K562 treated with DMSO at 1 percent for 4 hours (cell line): ENCODE measurements around the gene RNF115. TPM values are rescaled to one million over a fixed set of nuclear protein-coding genes. Genes with fewer than 3 reads are reported as not detected.

ENCODE experiments used
- total RNA-seq: library from RNA; unstranded; fragments of 300-600 nt; gene quantifications from 2 replicates; pipeline ENCODE4 v1.2.3, GENCODE V29; 2022; ENCODE audit not compliant: insufficient read depth

Gene RNF115
- 5.4 and 5.7 TPM in 2 replicates for total RNA-seq

GRCh38 chr1:145823565-145824498 is at the start of gene RNF115, which contains the start of gene POLR3C:
Gene RNF115 (minus strand): TSS chr1:145824095. CDS start chr1:145823873, 222 bp downstream.
Gene POLR3C (plus strand): TSS chr1:145824200. CDS start chr1:145825777, 1,577 bp downstream.

DNA sequence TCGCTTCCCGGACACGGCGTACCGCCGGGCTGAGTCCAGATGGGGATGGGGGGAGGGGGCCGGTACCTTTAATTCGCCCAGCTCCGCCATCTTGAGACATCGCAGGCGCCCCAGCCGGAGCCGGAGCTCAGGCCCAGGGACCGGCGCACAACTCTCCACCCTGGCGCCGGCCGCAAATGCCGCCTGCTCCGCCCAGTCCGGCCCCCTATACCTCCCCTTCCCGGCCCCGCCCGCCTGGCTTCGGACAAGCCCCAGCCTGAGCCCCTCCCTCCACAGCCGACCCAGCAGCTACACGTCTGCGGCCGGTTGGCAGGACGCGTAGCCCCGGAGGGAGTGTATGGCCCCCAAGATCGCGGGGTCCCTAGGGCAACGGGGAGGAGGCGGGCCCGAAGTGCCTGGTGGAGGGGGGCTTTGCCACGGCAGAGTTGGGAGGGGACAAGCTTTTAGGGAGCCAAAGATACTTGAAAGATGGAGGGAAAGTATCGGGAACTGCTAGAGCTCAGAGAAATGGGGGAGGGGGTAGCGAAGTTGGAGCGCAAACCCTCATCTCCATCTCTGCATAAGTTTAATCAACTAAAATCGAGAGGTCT is 35.1 kb upstream of the RNF115 start, which contains the start of gene PIAS3:
Gene PIAS3, minus strand, starts transcription at position 181 of the 590 bp plus-strand sequence. Its CDS starts 91 bp downstream, at position 90.

DNA sequence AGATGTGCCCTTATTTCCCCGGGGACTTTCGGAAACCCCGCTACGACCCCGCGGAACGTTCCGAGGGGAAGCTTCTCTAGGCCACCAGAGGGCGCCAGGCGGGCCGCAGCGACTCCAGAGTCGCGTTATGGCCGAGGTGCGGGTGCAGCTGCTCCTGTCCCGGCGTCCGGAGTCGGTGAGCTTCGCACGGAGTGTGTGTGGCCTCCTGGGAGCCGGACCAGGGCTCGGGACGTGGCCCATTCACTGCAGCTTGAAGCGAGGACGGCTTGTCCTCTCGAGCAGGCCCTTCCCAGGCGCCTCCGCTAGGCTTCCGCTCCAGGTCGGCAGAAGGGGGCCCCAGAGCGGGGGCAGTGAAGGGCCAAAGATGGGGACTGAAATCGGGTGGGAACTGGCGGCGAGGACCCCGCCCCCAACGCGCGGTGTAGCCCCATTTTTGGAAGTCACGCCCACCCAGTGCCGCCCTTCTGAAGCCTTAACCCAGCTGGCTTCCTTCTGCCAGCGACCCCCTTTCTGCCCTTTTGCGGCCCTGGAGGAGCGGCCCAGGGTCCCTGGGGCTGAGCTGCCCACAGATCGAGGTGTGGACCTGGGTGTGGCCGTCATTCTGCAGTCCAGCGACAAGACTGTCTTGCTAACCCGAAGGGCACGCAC is 21.7 kb upstream of the RNF115 start, which contains the start of gene NUDT17:
Gene NUDT17, plus strand, starts transcription at position 117 of the 648 bp plus-strand sequence. Its CDS starts 11 bp downstream, at position 128.

GRCh38 chr1:145719230-145720079 is 104.4 kb downstream of the RNF115 start, which contains the start of gene CD160:
Gene CD160 (plus strand): TSS chr1:145719499. CDS start chr1:145728328, 8,829 bp downstream.

GRCh38 chr1:145707183-145707867 is 116.6 kb downstream of the RNF115 start, which contains the start of gene PDZK1:
Gene PDZK1 (minus strand): TSS chr1:145707368. CDS start chr1:145688021, 19,347 bp downstream.

Other genes with a start within 250 kb of the RNF115 start
- 14.1 and 17.3 TPM in 2 replicates for gene GPR89A, start 216.1 kb downstream of the RNF115 start, total RNA-seq
- gene PDZK1, start 116.7 kb downstream of the RNF115 start, total RNA-seq = not detected in 2 replicates
- gene CD160, start 104.6 kb downstream of the RNF115 start, total RNA-seq = 0.22 TPM in 1 of 2 replicates, not detected in the other
- 43.7 and 46.2 TPM in 2 replicates for gene POLR3C, start 105 bp upstream of the RNF115 start, total RNA-seq
- gene NUDT17, start 21.5 kb upstream of the RNF115 start, total RNA-seq = 4.9 and 10.6 TPM in 2 replicates
- 11.8 TPM in 2 replicates for gene PIAS3, start 35.0 kb upstream of the RNF115 start, total RNA-seq
- not detected in 2 replicates for gene ANKRD35, start 61.8 kb upstream of the RNF115 start, total RNA-seq
- 0.58 TPM in 1 of 2 replicates, not detected in the other for gene ITGA10, start 86.0 kb upstream of the RNF115 start, total RNA-seq
- 17.7 and 19.4 TPM in 2 replicates for gene PEX11B, start 94.6 kb upstream of the RNF115 start, total RNA-seq
- 118 and 123 TPM in 2 replicates for gene RBM8A, start 103.4 kb upstream of the RNF115 start, total RNA-seq
- gene LIX1L, start 133.9 kb upstream of the RNF115 start, total RNA-seq = 7.5 and 8.5 TPM in 2 replicates
- 1.2 TPM in 1 of 2 replicates, not detected in the other for gene ANKRD34A, start 140.5 kb upstream of the RNF115 start, total RNA-seq
- gene POLR3GL, start 140.6 kb upstream of the RNF115 start, total RNA-seq = 33.6 and 48.3 TPM in 2 replicates
- 288 and 302 TPM in 2 replicates for gene TXNIP, start 172.5 kb upstream of the RNF115 start, total RNA-seq
- gene HJV, start 197.6 kb upstream of the RNF115 start, total RNA-seq = 7.4 and 8.8 TPM in 2 replicates